Ovary (tissue), 9 donors: ENCODE measurements around the gene PNMA6E. TPM values are rescaled to one million over a fixed set of nuclear protein-coding genes. Genes with fewer than 3 reads are reported as not detected.

ENCODE experiments used
- DNase-seq, 5 donors: peaks; one replicate each; pipeline ENCODE4 v3.0.0-alpha.2; 2019 to 2020
- H3K27ac ChIP-seq, 2 donors: fragments of 200-600 bp; one replicate each; pipeline versions ENCODE4 v1.5.1 to v1.8.0; 2019 to 2022
- H3K27me3 ChIP-seq: fragments of 200-600 bp; one replicate; pipeline ENCODE4 v1.8.0; 2022
- H3K36me3 ChIP-seq: fragments of 200-600 bp; sonication (generic); one replicate; pipeline ENCODE4 v1.5.1; 2019
- H3K4me1 ChIP-seq: one replicate; pipeline ENCODE4 v1.8.1; 2013; ENCODE audit warnings: mild to moderate bottlenecking, moderate library complexity; ENCODE audit not compliant: insufficient read depth
- H3K4me3 ChIP-seq: fragments of 200-600 bp; sonication (generic); one replicate; pipeline ENCODE4 v1.5.1; 2017
- H3K9me3 ChIP-seq, 2 donors: fragments of 200-600 bp in 1 of 2; sonication (generic) in 1 of 2; one replicate each; pipeline versions ENCODE4 v1.5.1 to v1.8.1; 2013 to 2019; ENCODE audit warnings: mild to moderate bottlenecking in 1 of 2, moderate library complexity in 1 of 2
- EP300 ChIP-seq: sonication (generic); formaldehyde crosslinking; IDR thresholded peaks from one replicate; pipeline ENCODE4 v1.6.1; 2017; ENCODE audit warnings: antibody characterized with exemption
- POLR2A ChIP-seq: fragments of 450-650 bp; IDR thresholded peaks from one replicate; pipeline ENCODE4 v1.6.1; 2017; ENCODE audit warnings: antibody characterized with exemption, mild to moderate bottlenecking, moderate library complexity
- WGBS, 3 donors: extraction: QIAGEN DNeasy Blood & Tissue Kit in 1 of 3; methylation state at CpG; one replicate each; pipeline versions ENCODE4 v1.1.5 to v1.1.7; 2013 to 2017; 5-methylcytosine and 5-hydroxymethylcytosine counted together
- intact Hi-C, 4 donors: fragments of 100-400 bp; cut with DNase I; formaldehyde crosslinking; loops; one replicate each; pipeline versions ENCODE4 v1.11.0 to v1.15.1; 2022 to 2023
- polyA plus RNA-seq, 2 donors: library from polyadenylated mRNA; stranded (reverse); fragments of 200-250 nt in 1 of 2; fragments of 350-450 nt in 1 of 2; fragmentation: Illumina TruSeq in 1 of 2; extraction: RNeasy Lipid Tissue Mini Kit (QIAGEN cat#74804) in 1 of 2; gene quantifications; one replicate each; pipeline ENCODE4 v1.2.3, GENCODE V29; 2013 to 2014
- small RNA-seq: library from RNA; depleted of rRNA; stranded (forward); fragments of <200 nt; gene quantifications from one replicate; pipeline ENCODE3, GENCODE V24; 2016
- total RNA-seq, 7 donors: library from RNA; depleted of rRNA in 2 of 7; stranded (reverse); fragments of >200 nt in 2 of 7; fragmentation: NEBNext Ultra II Directional in 3 of 7; extraction: Animal tissue kit (Norgen Biotek cat#: 25700) in 3 of 7; gene quantifications; one replicate each; pipeline versions ENCODE4 v1.1.0 to v1.2.4, GENCODE V29; 2016 to 2023
- TF ChIP-seq, protein P1 (sequence below), 3 donors: fragments of 450-650 bp in 2 of 3; fragments of 200-600 bp in 1 of 3; IDR thresholded peaks; one replicate each; pipeline versions ENCODE4 v1.5.1 to v1.8.0; 2016 to 2022; ENCODE audit warnings: antibody characterized with exemption in 3 of 3, mild to moderate bottlenecking in 1 of 3
- donor health status: DM: no; HTN: no; CAD: no; lungs with moderate emphysema.
- donor health status: DM: no; HTN: no; CAD: no.
- donor health status: Bipolar disorder and iron deficiency.
- donor health status: DM: yes; HTN: yes; CAD: no.
- donor health status: DM: no; HTN: no; CAD: no.
- donor health status: DM: yes; HTN: yes; CAD: no.

The PNMA6E gene
- total and polyA plus RNA-seq, 9 donors, result 0.10 to 3.5 (median 2.5) TPM

DNA sequence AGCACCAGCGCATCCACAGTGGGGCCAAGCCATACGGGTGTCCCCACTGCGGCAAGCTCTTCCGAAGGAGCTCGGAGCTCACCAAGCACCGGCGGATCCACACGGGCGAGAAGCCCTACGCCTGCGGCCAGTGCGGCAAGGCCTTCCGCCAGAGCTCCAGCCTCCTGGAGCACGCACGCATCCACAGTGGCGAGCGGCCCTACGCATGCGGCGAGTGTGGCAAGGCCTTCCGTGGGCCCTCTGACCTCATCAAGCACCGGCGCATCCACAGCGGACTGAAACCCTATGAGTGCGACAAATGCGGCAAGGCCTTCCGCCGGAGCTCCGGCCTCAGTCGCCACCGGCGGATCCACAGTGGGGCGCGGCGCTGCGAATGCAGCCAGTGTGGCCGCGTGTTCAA is 53.6 kb downstream of the PNMA6E start:
- H3K27ac ChIP-seq, result no peak overlapping the region
- no peaks in the 10 kb centered on the region for H3K27me3 ChIP-seq
- TF ChIP-seq, protein P1, sequence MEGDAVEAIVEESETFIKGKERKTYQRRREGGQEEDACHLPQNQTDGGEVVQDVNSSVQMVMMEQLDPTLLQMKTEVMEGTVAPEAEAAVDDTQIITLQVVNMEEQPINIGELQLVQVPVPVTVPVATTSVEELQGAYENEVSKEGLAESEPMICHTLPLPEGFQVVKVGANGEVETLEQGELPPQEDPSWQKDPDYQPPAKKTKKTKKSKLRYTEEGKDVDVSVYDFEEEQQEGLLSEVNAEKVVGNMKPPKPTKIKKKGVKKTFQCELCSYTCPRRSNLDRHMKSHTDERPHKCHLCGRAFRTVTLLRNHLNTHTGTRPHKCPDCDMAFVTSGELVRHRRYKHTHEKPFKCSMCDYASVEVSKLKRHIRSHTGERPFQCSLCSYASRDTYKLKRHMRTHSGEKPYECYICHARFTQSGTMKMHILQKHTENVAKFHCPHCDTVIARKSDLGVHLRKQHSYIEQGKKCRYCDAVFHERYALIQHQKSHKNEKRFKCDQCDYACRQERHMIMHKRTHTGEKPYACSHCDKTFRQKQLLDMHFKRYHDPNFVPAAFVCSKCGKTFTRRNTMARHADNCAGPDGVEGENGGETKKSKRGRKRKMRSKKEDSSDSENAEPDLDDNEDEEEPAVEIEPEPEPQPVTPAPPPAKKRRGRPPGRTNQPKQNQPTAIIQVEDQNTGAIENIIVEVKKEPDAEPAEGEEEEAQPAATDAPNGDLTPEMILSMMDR (IDR thresholded peaks at IDR 0.05), result no peak
- TF ChIP-seq EP300, result no peak
- TF ChIP-seq POLR2A, result no peak
- WGBS, 3 donors, result 94 to 95% (median 94%) methylated on average over 36 to 38 of the region's 38 CpGs
- no peak for DNase-seq
- intact Hi-C loops, result no loop called here
- H3K9me3 ChIP-seq, result no peaks in the 10 kb centered on the region
- no peak overlapping the region for H3K4me3 ChIP-seq
- no peaks in the 10 kb centered on the region for H3K36me3 ChIP-seq
- peaks cover 11% of the 10 kb centered on the region for H3K4me1 ChIP-seq

Small RNA genes within 50 kb of the gene (small RNA-seq; reads per million reads assigned to genes)
- gene AC152007.1, result not detected
- gene RN7SL667P, result not detected

Other genes starting within 250 kb of the PNMA6E start
- not detected for gene MAGEA1, start 222.1 kb downstream of the PNMA6E start, total RNA-seq
- gene MAGEA1, start 222.1 kb downstream of the PNMA6E start, polyA plus RNA-seq, result not detected
- not detected for gene PNMA6F, start 79.6 kb downstream of the PNMA6E start, total RNA-seq
- under 1 TPM in 1 of 2 donors, not detected in 1; 0.04 TPM for gene PNMA6F, start 79.6 kb downstream of the PNMA6E start, polyA plus RNA-seq
- 10 to 100 TPM; 27.5 to 75.9 (median 50.1) TPM for gene ZNF275, start 67.2 kb downstream of the PNMA6E start, total RNA-seq
- gene ZNF275, start 67.2 kb downstream of the PNMA6E start, polyA plus RNA-seq, result 10 to 100 TPM; 42.7 to 49.6 TPM
- 1 to 10 TPM; 3.6 to 9.4 (median 4.0) TPM for gene ZFP92, start 10.1 kb upstream of the PNMA6E start, total RNA-seq
- gene ZFP92, start 10.1 kb upstream of the PNMA6E start, polyA plus RNA-seq, result 1 to 10 TPM; 2.7 to 3.9 TPM
- 1 to 10 TPM in 3 of 7 donors, under 1 TPM in 3, not detected in 1; 0.35 to 2.3 (median 1.0) TPM for gene TREX2, start 44.7 kb upstream of the PNMA6E start, total RNA-seq
- gene TREX2, start 44.7 kb upstream of the PNMA6E start, polyA plus RNA-seq, result under 1 TPM in 1 of 2 donors, not detected in 1; 0.76 TPM
- 10 to 100 TPM in 6 of 7 donors, 1 to 10 TPM in 1; 9.3 to 28.7 (median 18.7) TPM for gene HAUS7, start 69.2 kb upstream of the PNMA6E start, total RNA-seq
- gene HAUS7, start 69.2 kb upstream of the PNMA6E start, polyA plus RNA-seq, result 10 to 100 TPM; 11.3 to 22.7 TPM
- 10 to 100 TPM; 10.0 to 72.3 (median 31.2) TPM for gene BGN, start 93.6 kb upstream of the PNMA6E start, total RNA-seq
- gene BGN, start 93.6 kb upstream of the PNMA6E start, polyA plus RNA-seq, result 10 to 100 TPM; 81.6 to 81.7 TPM
- 1 to 10 TPM in 1 of 7 donors, under 1 TPM in 2, not detected in 4; 0.23 to 1.6 (median 0.27) TPM for gene ATP2B3, start 116.3 kb upstream of the PNMA6E start, total RNA-seq
- gene ATP2B3, start 116.3 kb upstream of the PNMA6E start, polyA plus RNA-seq, result under 1 TPM in 1 of 2 donors, not detected in 1; 0.01 TPM
- 10 to 100 TPM; 15.5 to 20.0 (median 19.3) TPM for gene CCNQ, start 197.8 kb upstream of the PNMA6E start, total RNA-seq
- 10 to 100 TPM; 16.8 to 23.8 TPM for gene CCNQ, start 197.8 kb upstream of the PNMA6E start, polyA plus RNA-seq
- gene DUSP9, start 245.9 kb upstream of the PNMA6E start, total RNA-seq, result 1 to 10 TPM in 3 of 7 donors, under 1 TPM in 4; 0.12 to 3.7 (median 0.74) TPM
- under 1 TPM in 1 of 2 donors, not detected in 1; 0.28 TPM for gene DUSP9, start 245.9 kb upstream of the PNMA6E start, polyA plus RNA-seq